Endodermal cell (in vitro differentiated cells): ENCODE data around the gene MAB21L2. TPM values are rescaled to one million over a fixed set of nuclear protein-coding genes. Genes with fewer than 3 reads are reported as not detected.
A peak's percentile ranks its signal among the peaks of the same experiment; 100 is the strongest.

Experiments used
- DNase-seq: peaks from one replicate; pipeline ENCODE4 v3.0.0-alpha.2; 2017
- H3K27ac ChIP-seq: 2 replicates; pipeline ENCODE4 v1.5.1; 2013; ENCODE audit warnings: mild to moderate bottlenecking, low read depth, low read length, moderate library complexity
- H3K27me3 ChIP-seq: 2 replicates; pipeline ENCODE4 v1.6.1; 2013; ENCODE audit warnings: mild to moderate bottlenecking, low read length, moderate library complexity; ENCODE audit not compliant: insufficient read depth, control insufficient read depth, poor library complexity, severe bottlenecking
- H3K36me3 ChIP-seq: 2 replicates; pipeline ENCODE4 v1.7.0; 2013; ENCODE audit warnings: mild to moderate bottlenecking, low read length, moderate library complexity; ENCODE audit not compliant: control insufficient read depth, insufficient read depth
- H3K4me1 ChIP-seq: one replicate; pipeline ENCODE4 v1.7.0; 2013; ENCODE audit warnings: low read length; ENCODE audit not compliant: control insufficient read depth, insufficient read depth
- H3K4me3 ChIP-seq: 2 replicates; pipeline ENCODE4 v1.5.1; 2013; ENCODE audit warnings: mild to moderate bottlenecking, low read length, moderate library complexity
- H3K9ac ChIP-seq: 2 replicates; pipeline ENCODE4 v1.6.1; 2013; ENCODE audit warnings: mild to moderate bottlenecking, low read length, moderate library complexity; ENCODE audit not compliant: poor library complexity, severe bottlenecking; ENCODE audit errors: extremely low read depth
- H3K9me3 ChIP-seq: 2 replicates; pipeline ENCODE4 v1.6.1; 2013; ENCODE audit warnings: mild to moderate bottlenecking, low read length, moderate library complexity; ENCODE audit not compliant: control insufficient read depth
- H3K27ac Mint-ChIP-seq: 2 replicates; pipeline ENCODE4 v1.8.0; 2020; ENCODE audit warnings: mixed read lengths
- H3K27me3 Mint-ChIP-seq: 2 replicates; pipeline ENCODE4 v1.8.0; 2021; ENCODE audit warnings: mild to moderate bottlenecking, mixed read lengths; ENCODE audit not compliant: insufficient read depth
- H3K36me3 Mint-ChIP-seq: 2 replicates; pipeline ENCODE4 v1.8.0; 2020; ENCODE audit warnings: low read depth, mixed read lengths
- H3K4me1 Mint-ChIP-seq: 2 replicates; pipeline ENCODE4 v1.8.0; 2020; ENCODE audit warnings: mixed read lengths
- H3K4me3 Mint-ChIP-seq: 2 replicates; pipeline ENCODE4 v1.8.0; 2020; ENCODE audit warnings: mild to moderate bottlenecking, moderate library complexity, mixed read lengths
- H3K9me3 Mint-ChIP-seq: 2 replicates; pipeline ENCODE4 v1.8.0; 2020; ENCODE audit warnings: mild to moderate bottlenecking, mixed read lengths
- WGBS, 2 experiments: methylation state at CpG; one replicate each; pipeline versions ENCODE4 v1.1.5 to v1.1.7; 2013; ENCODE audit warnings: missing lambda C conversion rate in 2 of 2, mixed read lengths in 1 of 2; ENCODE audit not compliant: insufficient coverage in 1 of 2, insufficient read length in 1 of 2; 5-methylcytosine and 5-hydroxymethylcytosine counted together
- total RNA-seq, 2 donors: library from RNA; stranded (reverse); fragmentation: NEBNext Ultra II Directional in 1 of 2; extraction: Animal tissue kit (Norgen Biotek cat#: 25700) in 1 of 2; gene quantifications; 2 replicates in 1 of 2; 3 replicates in 1 of 2; pipeline ENCODE4 v1.2.1, GENCODE V29; 2021
- TF ChIP-seq, protein P1 (sequence below): fragments of 200-600 bp; sonication (generic); conservative IDR thresholded peaks from 2 replicates; pipeline ENCODE4 v1.5.0; 2021; ENCODE audit warnings: antibody characterized with exemption, mild to moderate bottlenecking

MAB21L2 gene
- total RNA-seq, 2 donors from 2014 or later, result not detected

DNA sequence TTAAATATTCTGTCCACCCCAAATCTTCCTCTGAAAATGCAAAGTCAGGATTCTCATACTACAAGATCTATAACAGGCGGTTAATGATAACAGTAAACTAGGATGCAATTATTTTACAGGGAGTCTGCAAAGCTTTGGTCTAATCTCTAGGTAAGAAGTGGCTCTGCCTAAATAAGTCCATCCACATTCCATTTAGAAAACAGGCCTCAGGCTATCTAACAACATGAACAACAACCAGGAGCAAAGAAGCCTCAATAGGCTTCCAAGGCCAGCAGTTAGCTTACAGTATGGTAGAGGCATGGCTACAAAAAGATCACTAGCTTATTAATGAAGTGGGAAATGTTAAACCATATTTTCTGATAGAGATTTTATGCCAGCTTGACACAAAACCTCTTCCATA lies 6.4 kb downstream of the MAB21L2 start:
- 100% methylated on average over 1 of the region's 1 CpG; no CpG with 5 or more reads in 1 of the 2 experiments for WGBS, 2 experiments
- Mint-ChIP-seq H3K4me1 (peaks cover 27% of the 10 kb centered on the region), H3K27ac (no peak overlapping the region), H3K27me3 (peaks cover 41% of the 10 kb centered on the region), H3K9me3 (no peaks in the 10 kb centered on the region), H3K4me3 (no peak overlapping the region), H3K36me3 (no peaks in the 10 kb centered on the region)
- DNase-seq, result no peak
- TF ChIP-seq, protein P1, sequence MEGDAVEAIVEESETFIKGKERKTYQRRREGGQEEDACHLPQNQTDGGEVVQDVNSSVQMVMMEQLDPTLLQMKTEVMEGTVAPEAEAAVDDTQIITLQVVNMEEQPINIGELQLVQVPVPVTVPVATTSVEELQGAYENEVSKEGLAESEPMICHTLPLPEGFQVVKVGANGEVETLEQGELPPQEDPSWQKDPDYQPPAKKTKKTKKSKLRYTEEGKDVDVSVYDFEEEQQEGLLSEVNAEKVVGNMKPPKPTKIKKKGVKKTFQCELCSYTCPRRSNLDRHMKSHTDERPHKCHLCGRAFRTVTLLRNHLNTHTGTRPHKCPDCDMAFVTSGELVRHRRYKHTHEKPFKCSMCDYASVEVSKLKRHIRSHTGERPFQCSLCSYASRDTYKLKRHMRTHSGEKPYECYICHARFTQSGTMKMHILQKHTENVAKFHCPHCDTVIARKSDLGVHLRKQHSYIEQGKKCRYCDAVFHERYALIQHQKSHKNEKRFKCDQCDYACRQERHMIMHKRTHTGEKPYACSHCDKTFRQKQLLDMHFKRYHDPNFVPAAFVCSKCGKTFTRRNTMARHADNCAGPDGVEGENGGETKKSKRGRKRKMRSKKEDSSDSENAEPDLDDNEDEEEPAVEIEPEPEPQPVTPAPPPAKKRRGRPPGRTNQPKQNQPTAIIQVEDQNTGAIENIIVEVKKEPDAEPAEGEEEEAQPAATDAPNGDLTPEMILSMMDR, result no peak
- Histone ChIP-seq H3K4me3 (no peak overlapping the region), H3K9me3 (no peaks in the 10 kb centered on the region), H3K9ac (no peak overlapping the region), H3K27ac (no peak overlapping the region), H3K36me3 (peaks cover 27% of the 10 kb centered on the region), H3K4me1 (peaks cover 7% of the 10 kb centered on the region), H3K27me3 (peaks cover 36% of the 10 kb centered on the region)

DNA sequence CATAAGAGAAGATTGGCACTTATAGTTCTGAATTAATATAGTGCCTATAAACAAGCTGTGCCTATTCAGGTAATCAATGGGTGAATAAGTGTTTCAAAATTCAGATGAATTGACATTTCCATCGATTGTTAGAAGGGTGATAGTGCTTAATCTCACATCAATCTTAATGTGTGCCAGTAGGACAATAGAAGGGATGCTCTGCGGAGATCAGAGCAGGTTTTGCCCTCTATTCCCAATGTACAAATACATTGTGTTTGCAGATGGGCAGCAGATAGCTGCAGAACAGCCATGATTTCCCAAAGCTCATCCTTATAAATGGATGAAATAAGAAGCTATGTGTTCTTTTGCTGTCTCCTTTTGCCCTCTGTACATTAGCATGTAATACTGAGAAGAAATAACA lies 7.2 kb downstream of the MAB21L2 start:
- H3K4me3 Mint-ChIP-seq, result no peak overlapping the region
- H3K36me3 ChIP-seq, result peaks cover 27% of the 10 kb centered on the region
- TF ChIP-seq, protein P1, result no peak
- no peaks in the 10 kb centered on the region for H3K36me3 Mint-ChIP-seq
- no peak overlapping the region for H3K9ac ChIP-seq
- H3K27me3 Mint-ChIP-seq, result peaks cover 33% of the 10 kb centered on the region
- H3K27ac Mint-ChIP-seq, result no peak overlapping the region
- H3K4me1 ChIP-seq, result peaks cover 7% of the 10 kb centered on the region
- H3K27me3 ChIP-seq, result peaks cover 28% of the 10 kb centered on the region
- 86 to 88% methylated on average over 2 of the region's 2 CpGs for WGBS, 2 experiments
- peaks cover 18% of the 10 kb centered on the region for H3K4me1 Mint-ChIP-seq
- DNase-seq, result no peak
- H3K9me3 ChIP-seq, result no peaks in the 10 kb centered on the region
- H3K4me3 ChIP-seq, result no peak overlapping the region
- no peaks in the 10 kb centered on the region for H3K9me3 Mint-ChIP-seq
- H3K27ac ChIP-seq, result no peak overlapping the region

DNA sequence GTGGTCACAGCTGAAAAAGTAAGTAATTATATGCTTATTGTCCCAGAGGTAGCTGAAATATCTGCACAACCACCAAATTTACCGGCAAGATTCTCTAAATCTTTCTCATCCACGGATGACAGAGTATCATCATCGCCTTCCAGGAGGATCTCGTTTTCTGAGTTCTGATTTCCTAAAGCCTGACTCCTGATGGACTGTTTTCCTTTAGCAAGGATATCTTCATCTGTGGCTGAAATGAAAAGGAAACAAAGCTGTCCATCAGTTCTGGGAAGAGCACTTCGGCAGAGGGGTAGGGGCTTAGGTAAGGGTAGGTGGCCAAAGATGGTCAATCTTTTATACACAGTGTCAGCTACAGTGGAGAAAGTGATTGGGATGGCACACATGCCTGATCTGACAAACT lies 8.7 kb downstream of the MAB21L2 start:
- TF ChIP-seq, protein P1, result peak; percentile 23
- no peaks in the 10 kb centered on the region for H3K9me3 ChIP-seq
- Mint-ChIP-seq H3K36me3 (no peaks in the 10 kb centered on the region), H3K27ac (no peak overlapping the region), H3K4me1 (peaks cover 15% of the 10 kb centered on the region), H3K9me3 (no peaks in the 10 kb centered on the region), H3K4me3 (no peak overlapping the region), H3K27me3 (peaks cover 20% of the 10 kb centered on the region)
- no peak overlapping the region for H3K9ac ChIP-seq
- H3K27ac ChIP-seq, result no peak overlapping the region
- 94 to 96% methylated on average over 3 to 5 of the region's 5 CpGs for WGBS, 2 experiments
- no peak for DNase-seq
- peaks cover 27% of the 10 kb centered on the region for H3K36me3 ChIP-seq
- H3K4me1 ChIP-seq, result peaks cover 7% of the 10 kb centered on the region
- peaks cover 13% of the 10 kb centered on the region for H3K27me3 ChIP-seq
- no peak overlapping the region for H3K4me3 ChIP-seq
